Activated CD4-positive, alpha-beta T cell treated with anti-CD3 and anti-CD28 coated beads for 36 hours (primary cell): Measurements from ENCODE around the gene C6orf58. TPM values are rescaled to one million over a fixed set of nuclear protein-coding genes. Genes with fewer than 3 reads are reported as not detected.
A peak's percentile ranks its signal among the peaks of the same experiment; 100 is the strongest.

Experiments used
- ATAC-seq: fragments of 200-7000 bp; cut with Tn5 transposase; one replicate; pipeline ENCODE4 v1.10.0; 2021; ENCODE audit warnings: mild to moderate bottlenecking, moderate library complexity
- CTCF ChIA-PET: fragments of 350-600 bp; sonication (Branson Sonifier 250); formaldehyde crosslinking; loops from one replicate; lab custom pipeline; 2021; ENCODE audit warnings: antibody characterized with exemption; lab: Charles Lee
- POLR2A ChIA-PET: fragments of 350-600 bp; sonication (Branson Sonifier 250); formaldehyde crosslinking; loops from one replicate; lab custom pipeline; 2021; ENCODE audit warnings: antibody characterized with exemption, inconsistent platforms; lab: Charles Lee
- DNase-seq: peaks from one replicate; pipeline ENCODE4 v3.0.0-alpha.2; 2020
- H3K27ac Mint-ChIP-seq: one replicate; pipeline ENCODE4 v1.8.0; 2021; ENCODE audit warnings: mixed read lengths
- H3K27me3 Mint-ChIP-seq: one replicate; pipeline ENCODE4 v1.8.0; 2021; ENCODE audit warnings: mixed read lengths
- H3K36me3 Mint-ChIP-seq: one replicate; pipeline ENCODE4 v1.8.0; 2021; ENCODE audit warnings: low read depth, mixed read lengths
- H3K4me1 Mint-ChIP-seq: one replicate; pipeline ENCODE4 v1.8.0; 2021; ENCODE audit warnings: mixed read lengths
- H3K4me3 Mint-ChIP-seq: one replicate; pipeline ENCODE4 v1.8.0; 2021; ENCODE audit warnings: mild to moderate bottlenecking, moderate library complexity, mixed read lengths
- H3K9me3 Mint-ChIP-seq: one replicate; pipeline ENCODE4 v1.8.0; 2021; ENCODE audit warnings: low read depth, mixed read lengths
- intact Hi-C, 2 experiments: fragments of 100-400 bp; cut with DNase I in 1 of 2; cut with micrococcal nuclease in 1 of 2; formaldehyde crosslinking; loops; one replicate each; pipeline versions ENCODE4 v1.14.2 to v1.15.1; 2022 to 2024; cut with DNase I, micrococcal nuclease
- total RNA-seq, 2 experiments: library from RNA; stranded (reverse); gene quantifications; one replicate each; pipeline ENCODE4 v1.2.3, GENCODE V29; 2021

The C6orf58 gene
- total RNA-seq, 2 experiments from 2014 or later: not detected

DNA sequence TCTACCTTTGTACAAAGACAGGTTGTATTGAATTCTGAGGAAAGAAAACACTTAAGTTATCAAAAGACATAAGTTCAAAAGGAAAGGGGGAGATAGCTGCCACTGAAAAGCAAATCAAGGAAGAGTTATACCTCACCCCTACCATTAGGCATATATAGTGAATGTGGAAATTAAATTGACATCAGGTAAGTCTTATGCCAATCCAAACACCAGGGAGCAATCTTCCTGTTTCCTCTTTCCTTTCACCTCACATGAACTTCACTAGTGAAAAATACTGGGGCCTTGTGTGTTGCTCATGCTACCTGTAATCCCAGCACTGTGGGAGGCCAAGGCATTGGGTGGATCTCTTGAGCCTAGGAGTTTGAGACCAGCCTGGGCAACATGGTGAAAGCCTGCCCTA is 10.9 kb upstream of the C6orf58 start:
- no peaks in the 10 kb centered on the region for H3K9me3 Mint-ChIP-seq
- no peaks in the 10 kb centered on the region for H3K36me3 Mint-ChIP-seq
- no peak overlapping the region for H3K4me3 Mint-ChIP-seq
- peaks cover 8% of the 10 kb centered on the region for H3K4me1 Mint-ChIP-seq
- H3K27ac Mint-ChIP-seq: no peak overlapping the region
- CTCF ChIA-PET: interaction anchor here (1.3 kb wide), 2 partner anchors 19 to 50 kb away, joined by 3 read pairs; no protein-coding TSS in a partner anchor
- H3K27me3 Mint-ChIP-seq: peaks cover 10% of the 10 kb centered on the region
- DNase-seq (no peak), ATAC-seq (no peak)
- POLR2A ChIA-PET: no interaction called here
- intact Hi-C loops: no loop called here

DNA sequence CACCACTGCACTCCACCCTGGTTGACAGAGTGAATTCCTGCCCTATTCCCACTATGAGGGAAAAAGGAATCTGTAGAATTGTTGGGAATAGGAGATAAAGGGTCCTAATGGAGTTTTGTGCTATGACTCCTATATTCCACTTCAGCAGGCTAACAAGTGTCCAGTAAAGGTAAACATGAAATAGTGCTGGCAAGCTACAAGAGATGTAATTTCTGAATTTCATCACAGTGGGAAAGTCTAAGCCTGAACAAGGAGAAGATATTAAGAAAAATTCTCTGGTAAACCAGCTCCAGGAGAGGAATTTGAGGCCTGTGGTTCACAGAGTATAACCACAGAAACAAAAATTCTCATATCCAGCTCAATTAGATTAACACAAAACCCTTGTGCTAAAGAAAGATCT is 10.3 kb upstream of the C6orf58 start:
- CTCF ChIA-PET: interaction anchor here (1.3 kb wide), 2 partner anchors 20 to 50 kb away, joined by 3 read pairs; no protein-coding TSS in a partner anchor
- intact Hi-C loops: no loop called here
- Mint-ChIP-seq H3K27ac (no peak overlapping the region), H3K27me3 (peaks cover 9% of the 10 kb centered on the region), H3K36me3 (no peaks in the 10 kb centered on the region), H3K4me3 (no peak overlapping the region), H3K9me3 (no peaks in the 10 kb centered on the region), H3K4me1 (peaks cover 13% of the 10 kb centered on the region)
- DNase-seq (no peak), ATAC-seq (no peak)
- POLR2A ChIA-PET: no interaction called here

DNA sequence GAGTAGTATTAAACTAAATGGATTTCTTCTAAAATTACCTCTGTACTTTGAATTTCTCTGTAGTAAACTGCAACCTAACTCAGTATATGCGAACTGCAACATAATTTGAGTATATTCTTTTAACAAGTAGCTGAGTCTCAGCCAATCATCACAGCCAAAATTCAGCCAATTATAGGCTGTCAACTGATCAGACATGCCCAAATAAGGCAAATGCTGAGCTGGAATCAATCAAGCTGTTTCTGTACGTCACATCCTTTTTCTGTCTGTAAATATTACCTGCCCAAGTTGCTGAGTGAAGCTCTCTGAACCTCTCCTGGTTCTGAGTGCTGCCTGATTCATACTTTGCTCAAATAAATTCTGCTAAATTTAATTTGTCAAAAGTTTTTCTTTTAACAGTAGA is 9.5 kb upstream of the C6orf58 start:
- no peak for ATAC-seq
- no peaks in the 10 kb centered on the region for H3K36me3 Mint-ChIP-seq
- ChIA-PET POLR2A (no interaction called here), CTCF (interaction anchor here (1.3 kb wide), 1 partner anchor 51 kb away, joined by 3 read pairs; no protein-coding TSS in a partner anchor)
- intact Hi-C loops: no loop called here
- no peak overlapping the region for H3K4me3 Mint-ChIP-seq
- no peaks in the 10 kb centered on the region for H3K9me3 Mint-ChIP-seq
- H3K27ac Mint-ChIP-seq: no peak overlapping the region
- H3K4me1 Mint-ChIP-seq: peaks cover 14% of the 10 kb centered on the region
- peaks cover 7% of the 10 kb centered on the region for H3K27me3 Mint-ChIP-seq
- no peak for DNase-seq

DNA sequence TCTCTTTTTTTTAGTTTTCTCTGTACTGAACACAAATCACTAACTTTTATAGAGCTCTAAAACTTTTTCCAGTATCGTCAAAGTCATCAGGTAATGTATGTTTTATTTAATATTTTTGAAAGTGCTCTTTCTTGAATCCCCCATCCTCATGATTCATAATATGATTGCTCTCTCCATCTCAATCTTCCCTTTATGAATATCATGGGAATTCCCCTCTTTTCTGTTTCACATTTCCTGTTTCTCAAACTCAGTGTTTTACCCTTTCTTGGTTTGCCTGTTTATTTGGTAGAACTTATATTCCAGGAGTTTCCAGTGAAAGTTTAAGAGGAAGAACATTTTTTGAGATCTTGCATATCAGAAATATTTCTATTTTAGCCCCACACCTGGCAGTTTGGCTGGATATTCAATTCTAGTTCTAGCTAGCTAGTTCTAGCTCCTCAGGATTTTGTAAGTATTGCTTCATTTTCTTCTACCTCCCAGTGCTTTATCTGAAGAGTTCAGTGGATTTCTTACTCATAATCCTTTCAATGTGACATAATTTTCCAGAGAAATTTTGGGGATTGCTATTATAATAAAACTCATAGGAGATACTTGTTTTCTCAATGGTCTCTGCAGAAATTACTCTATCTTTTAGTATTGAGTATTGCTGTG is 6.1 kb upstream of the C6orf58 start:
- ChIA-PET CTCF (no interaction called here), POLR2A (no interaction called here)
- H3K9me3 Mint-ChIP-seq: no peaks in the 10 kb centered on the region
- DNase-seq: no peak
- H3K36me3 Mint-ChIP-seq: no peaks in the 10 kb centered on the region
- peaks cover 14% of the 10 kb centered on the region for H3K4me1 Mint-ChIP-seq
- H3K27me3 Mint-ChIP-seq: peaks cover 5% of the 10 kb centered on the region
- no peak overlapping the region for H3K4me3 Mint-ChIP-seq
- ATAC-seq: peak; percentile 76
- H3K27ac Mint-ChIP-seq: no peak overlapping the region
- intact Hi-C loops: loop anchor here in 1 of 2 experiments (5.0 to 10.0 kb wide), 2 partner anchors 1084 to 1789 kb away; no protein-coding TSS in a partner anchor

DNA sequence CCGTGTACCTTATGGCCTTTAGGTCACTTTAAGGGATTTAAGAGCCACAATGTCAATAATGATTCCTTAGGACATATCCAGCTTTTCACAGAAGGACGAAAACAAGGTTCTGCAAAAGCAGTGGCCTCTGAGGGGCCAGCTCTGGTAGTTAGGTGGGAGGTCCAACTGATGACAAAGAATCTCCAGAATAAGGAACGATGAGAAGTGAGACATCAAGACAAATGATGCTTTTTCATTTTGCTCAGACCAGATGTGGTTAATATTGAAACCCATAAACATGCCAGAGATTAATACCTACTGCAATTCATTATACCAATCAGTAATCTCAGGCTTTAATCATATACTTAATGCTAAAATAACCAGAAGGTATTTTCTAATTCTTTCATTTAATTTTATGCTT is 1.9 kb downstream of the C6orf58 start:
- H3K4me3 Mint-ChIP-seq: no peak overlapping the region
- CTCF ChIA-PET: no interaction called here
- H3K27me3 Mint-ChIP-seq: peaks cover 15% of the 10 kb centered on the region
- H3K36me3 Mint-ChIP-seq: no peaks in the 10 kb centered on the region
- ATAC-seq: peak; percentile 30
- H3K27ac Mint-ChIP-seq: no peak overlapping the region
- no peak for DNase-seq
- POLR2A ChIA-PET: no interaction called here
- no peaks in the 10 kb centered on the region for H3K4me1 Mint-ChIP-seq
- intact Hi-C loops: loop anchor here in 1 of 2 experiments (10.0 kb wide), 1 partner anchor 1076 kb away; no protein-coding TSS in a partner anchor
- no peaks in the 10 kb centered on the region for H3K9me3 Mint-ChIP-seq

DNA sequence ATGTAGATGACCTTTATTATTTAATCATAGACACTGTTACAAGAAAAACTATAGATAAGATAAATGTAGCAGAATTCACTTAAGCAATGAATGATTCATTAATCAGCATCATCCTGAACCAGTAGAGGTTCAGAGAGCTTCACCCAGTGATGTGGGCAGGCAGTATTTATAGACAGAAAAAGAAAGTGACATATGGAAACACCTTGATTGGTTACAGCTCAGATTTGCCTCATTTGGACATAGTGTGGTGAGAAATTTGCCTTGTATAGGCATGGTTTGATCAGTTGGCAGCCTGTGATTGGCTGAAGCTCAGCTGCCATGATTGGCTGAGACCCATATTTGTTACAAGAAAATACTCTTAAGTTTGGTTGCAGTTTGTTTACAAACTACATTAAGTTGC is 4.6 kb downstream of the C6orf58 start:
- H3K36me3 Mint-ChIP-seq: no peaks in the 10 kb centered on the region

DNA sequence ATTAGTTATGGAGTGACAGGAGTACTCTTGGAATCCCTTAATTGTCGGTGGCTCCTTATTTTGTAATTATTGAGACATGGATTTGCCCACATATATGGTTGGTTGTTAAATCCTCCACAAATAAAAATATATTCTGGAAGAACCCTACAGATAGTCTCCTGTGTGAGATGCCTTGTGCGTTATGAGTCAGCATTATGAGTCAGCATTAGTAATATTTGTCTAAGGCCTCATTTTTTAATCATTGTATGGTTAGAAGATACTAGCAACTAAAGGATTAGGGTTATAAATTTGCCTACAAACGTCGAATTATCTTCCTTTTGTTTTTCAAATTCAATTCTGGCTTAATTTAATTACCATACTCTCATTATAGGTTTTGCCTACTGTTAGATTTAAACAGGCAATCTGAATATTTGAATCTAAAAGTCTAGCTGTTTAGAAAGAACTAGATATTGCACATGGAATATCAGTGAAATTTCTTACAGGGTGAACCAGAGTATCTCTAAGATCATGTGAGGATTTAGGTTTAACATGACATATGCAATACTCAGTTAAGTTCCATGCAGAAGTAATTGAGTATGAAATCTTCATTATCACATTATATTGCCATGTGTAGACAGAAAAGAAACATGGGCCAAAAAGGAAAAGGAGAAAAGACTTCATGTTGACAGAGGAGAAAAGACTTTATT is 5.9 kb downstream of the C6orf58 start:
- Mint-ChIP-seq H3K27me3 (peaks cover 2% of the 10 kb centered on the region), H3K4me1 (no peaks in the 10 kb centered on the region), H3K4me3 (no peak overlapping the region), H3K36me3 (no peaks in the 10 kb centered on the region), H3K9me3 (no peaks in the 10 kb centered on the region), H3K27ac (no peak overlapping the region)
- ATAC-seq (no peak), DNase-seq (no peak)
- ChIA-PET CTCF (no interaction called here), POLR2A (no interaction called here)
- intact Hi-C loops: no loop called here

More for the DNA sequence above, 4.6 kb downstream of the C6orf58 start:
- Mint-ChIP-seq H3K27ac (no peak overlapping the region), H3K9me3 (no peaks in the 10 kb centered on the region), H3K27me3 (peaks cover 9% of the 10 kb centered on the region), H3K4me1 (no peaks in the 10 kb centered on the region), H3K4me3 (no peak overlapping the region)
- DNase-seq (no peak), ATAC-seq (peak; percentile 53)
- CTCF ChIA-PET: interaction anchor here (0.9 kb wide), 1 partner anchor 65 kb away, joined by 3 read pairs; no protein-coding TSS in a partner anchor
- POLR2A ChIA-PET: no interaction called here
- intact Hi-C loops: no loop called here

DNA sequence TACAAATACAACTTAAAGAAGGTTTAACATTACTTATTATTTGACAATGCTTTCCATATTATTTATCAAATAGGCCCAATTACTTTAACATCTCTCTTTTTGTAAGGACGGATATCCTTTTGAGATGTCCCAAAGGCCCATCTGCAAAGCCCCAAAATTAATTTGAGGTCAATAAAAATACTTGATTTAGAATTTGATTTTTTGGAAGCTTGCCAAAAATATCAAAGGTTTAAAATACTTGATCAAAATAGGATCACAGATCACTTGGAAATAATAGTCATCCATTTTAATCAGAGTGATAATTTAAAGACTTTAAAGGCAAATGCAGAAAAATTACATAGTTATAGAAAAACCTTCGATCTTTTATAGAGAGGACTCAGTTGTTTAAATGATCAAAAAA is 8.1 kb downstream of the C6orf58 start:
- POLR2A ChIA-PET: no interaction called here
- CTCF ChIA-PET: no interaction called here
- Mint-ChIP-seq H3K36me3 (no peaks in the 10 kb centered on the region), H3K9me3 (no peaks in the 10 kb centered on the region), H3K27me3 (no peaks in the 10 kb centered on the region), H3K4me1 (no peaks in the 10 kb centered on the region), H3K27ac (no peak overlapping the region), H3K4me3 (no peak overlapping the region)
- ATAC-seq (no peak), DNase-seq (no peak)
- intact Hi-C loops: no loop called here

DNA sequence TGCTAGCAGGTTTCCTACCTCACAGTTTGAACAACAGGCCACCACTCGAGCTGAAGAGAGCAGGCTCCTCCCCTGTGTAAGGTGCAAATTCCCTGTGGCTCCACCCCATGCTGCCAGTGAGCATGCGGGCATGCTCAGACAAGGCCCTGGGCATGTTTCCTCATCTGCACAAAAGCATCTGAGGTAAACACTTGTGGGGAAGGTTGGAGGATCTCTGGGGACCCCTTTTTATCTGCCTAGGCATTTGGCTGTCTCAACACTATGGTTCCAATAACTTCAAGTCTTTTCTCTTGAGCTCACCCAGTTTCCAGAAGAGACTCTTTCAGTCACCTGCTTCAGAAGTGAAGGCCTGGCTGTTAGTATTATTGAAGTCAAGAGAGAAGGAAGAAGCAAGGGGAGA is 9.4 kb downstream of the C6orf58 start:
- ChIA-PET CTCF (no interaction called here), POLR2A (no interaction called here)
- H3K9me3 Mint-ChIP-seq: no peaks in the 10 kb centered on the region
- DNase-seq (no peak), ATAC-seq (no peak)
- no peaks in the 10 kb centered on the region for H3K27me3 Mint-ChIP-seq
- H3K4me1 Mint-ChIP-seq: no peaks in the 10 kb centered on the region
- no peak overlapping the region for H3K27ac Mint-ChIP-seq
- no peak overlapping the region for H3K4me3 Mint-ChIP-seq
- no peaks in the 10 kb centered on the region for H3K36me3 Mint-ChIP-seq
- intact Hi-C loops: no loop called here

DNA sequence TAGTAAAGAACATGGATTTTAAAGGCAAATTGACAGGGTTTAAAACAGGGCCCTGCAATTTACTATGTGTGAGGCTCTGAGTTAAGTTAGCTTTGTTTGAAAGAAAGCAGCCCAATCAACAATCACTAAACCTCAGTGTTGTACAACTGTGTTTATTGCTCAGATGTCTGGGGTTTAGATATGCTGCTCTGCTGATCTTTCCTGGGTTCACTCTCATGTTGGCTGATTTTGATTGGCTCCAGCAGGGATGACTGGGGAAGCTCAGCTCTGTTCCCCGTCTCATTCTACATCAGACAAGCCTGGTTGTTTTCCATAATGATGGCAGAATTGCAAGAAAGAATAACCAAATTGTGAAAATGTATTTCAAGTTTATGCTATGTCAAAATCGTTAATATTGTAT is 10.9 kb downstream of the C6orf58 start:
- DNase-seq (no peak), ATAC-seq (no peak)
- H3K27ac Mint-ChIP-seq: no peak overlapping the region
- no peaks in the 10 kb centered on the region for H3K27me3 Mint-ChIP-seq
- H3K4me1 Mint-ChIP-seq: no peaks in the 10 kb centered on the region
- no peaks in the 10 kb centered on the region for H3K36me3 Mint-ChIP-seq
- intact Hi-C loops: no loop called here
- ChIA-PET POLR2A (no interaction called here), CTCF (no interaction called here)
- no peak overlapping the region for H3K4me3 Mint-ChIP-seq
- no peaks in the 10 kb centered on the region for H3K9me3 Mint-ChIP-seq

DNA sequence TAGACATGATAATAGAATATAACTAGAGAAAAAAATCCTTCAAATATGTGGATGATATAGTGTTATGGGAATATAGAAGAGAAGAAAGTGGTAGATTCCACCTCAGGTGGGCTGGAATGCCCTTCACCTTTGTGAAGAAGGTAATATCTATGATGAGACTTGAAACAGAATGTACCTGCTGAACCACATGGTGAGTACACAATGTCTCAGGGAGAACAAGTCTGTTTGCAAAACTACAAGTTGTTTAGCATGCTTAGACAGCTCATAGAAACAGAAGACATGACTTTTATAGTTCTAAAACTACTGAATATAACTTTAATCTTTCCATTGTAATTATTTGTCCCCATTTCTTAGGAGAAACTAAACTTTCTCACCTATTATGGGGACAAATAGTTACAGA is 12.2 kb downstream of the C6orf58 start:
- intact Hi-C loops: no loop called here
- POLR2A ChIA-PET: no interaction called here
- Mint-ChIP-seq H3K27ac (no peak overlapping the region), H3K27me3 (no peaks in the 10 kb centered on the region), H3K9me3 (no peaks in the 10 kb centered on the region), H3K4me3 (no peak overlapping the region), H3K36me3 (no peaks in the 10 kb centered on the region), H3K4me1 (no peaks in the 10 kb centered on the region)
- CTCF ChIA-PET: no interaction called here
- ATAC-seq (no peak), DNase-seq (no peak)

DNA sequence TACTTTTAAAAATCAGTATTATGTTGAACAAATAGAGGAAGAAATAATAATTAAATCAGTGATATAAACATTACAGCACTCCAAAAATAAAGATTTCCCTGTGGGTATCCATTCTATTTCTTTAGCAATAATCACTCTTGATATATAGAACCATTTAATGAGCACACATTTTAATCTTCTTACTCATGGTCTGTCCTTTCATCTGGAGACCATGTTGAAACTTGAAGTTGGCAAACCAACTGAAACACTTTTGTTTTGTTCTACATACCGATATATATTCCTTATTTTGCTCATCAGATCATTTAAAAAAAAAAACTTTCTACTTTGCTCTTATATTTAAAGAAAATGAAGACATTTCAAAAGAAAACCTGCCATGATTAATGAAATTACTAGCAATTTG is 13.4 kb downstream of the C6orf58 start:
- H3K9me3 Mint-ChIP-seq: no peaks in the 10 kb centered on the region
- no peaks in the 10 kb centered on the region for H3K36me3 Mint-ChIP-seq
- ATAC-seq (no peak), DNase-seq (no peak)
- no peaks in the 10 kb centered on the region for H3K27me3 Mint-ChIP-seq
- no peaks in the 10 kb centered on the region for H3K4me1 Mint-ChIP-seq
- H3K4me3 Mint-ChIP-seq: no peak overlapping the region
- ChIA-PET POLR2A (no interaction called here), CTCF (no interaction called here)
- no peak overlapping the region for H3K27ac Mint-ChIP-seq
- intact Hi-C loops: no loop called here
